ENCODE measurements around the gene PMS1.

The PMS1 gene

GRCh38 chr2:189799030-189799331, 14.7 kb downstream of the PMS1 start:
- Histone ChIP-seq H3K27ac (no peak overlapping the region), H3K36me3 (peaks cover 56 to 97% (median 81%) of the 10 kb centered on the region in 11 experiments)

GRCh38 chr2:189799531-189799930, 15.3 kb downstream of the PMS1 start:
- Histone ChIP-seq H3K4me2 (no peak overlapping the region), H3K27ac (no peak overlapping the region), H3K9me3 (replicated peaks in 1 of 11) (no peaks in the 10 kb centered on the region), H4K20me1 (peaks cover 0 to 11% (median 0%) of the 10 kb centered on the region in 11 experiments; a peak in 7 of 22 replicates), H3K36me3 (peaks cover 56 to 97% (median 81%) of the 10 kb centered on the region in 11 experiments), H3K4me1 (peaks cover 0 to 5% (median 0%) of the 10 kb centered on the region in 10 experiments; a peak in 1 of 20 replicates), H3K27me3 (no peaks in the 10 kb centered on the region), H3K4me3 (no peak overlapping the region), H3K9ac (no peak overlapping the region)
- no peak for TF ChIP-seq Cebpa-rat (IDR thresholded peaks at IDR 0.05)

More at GRCh38 chr2:189799030-189799331, 14.7 kb downstream of the PMS1 start:
- no peaks in the 10 kb centered on the region for H3K27me3 ChIP-seq
- peaks cover 0 to 5% (median 0%) of the 10 kb centered on the region in 10 experiments; a peak in 1 of 20 replicates for H3K4me1 ChIP-seq
- TF ChIP-seq Cebpa-rat (IDR thresholded peaks at IDR 0.05) = no peak
- no peak overlapping the region for H3K4me2 ChIP-seq
- H3K4me3 ChIP-seq = no peak overlapping the region
- H4K20me1 ChIP-seq = peaks cover 0 to 11% (median 0%) of the 10 kb centered on the region in 11 experiments; a peak in 7 of 22 replicates
- no peak overlapping the region for H3K9ac ChIP-seq
- H3K9me3 ChIP-seq (replicated peaks in 1 of 11) = no peaks in the 10 kb centered on the region

- Histone ChIP-seq H3K27ac (no peak overlapping the region), H3K36me3 (peaks cover 46 to 96% (median 66%) of the 10 kb centered on the region in 11 experiments), H4K20me1 (peaks cover 0 to 11% (median 0%) of the 10 kb centered on the region in 11 experiments; a peak in 7 of 22 replicates), H3K4me1 (peaks cover 0 to 5% (median 0%) of the 10 kb centered on the region in 10 experiments; a peak in 1 of 20 replicates), H3K9me3 (replicated peaks in 1 of 11) (no peaks in the 10 kb centered on the region), H3K27me3 (no peaks in the 10 kb centered on the region), H3K4me2 (no peak overlapping the region), H3K4me3 (no peak overlapping the region), H3K9ac (no peak overlapping the region)
- TF ChIP-seq Cebpa-rat (IDR thresholded peaks at IDR 0.05) = no peak
These were observed 18.2 kb downstream of the PMS1 start for GRCh38 chr2:189802396-189802912.

- no peak overlapping the region for H3K4me3 ChIP-seq
- TF ChIP-seq Cebpa-rat (IDR thresholded peaks at IDR 0.05) = no peak
- H3K4me2 ChIP-seq = no peak overlapping the region
- peaks cover 0 to 3% (median 0%) of the 10 kb centered on the region in 10 experiments; a peak in 1 of 20 replicates for H3K4me1 ChIP-seq
- no peaks in the 10 kb centered on the region for H3K9me3 ChIP-seq (replicated peaks in 1 of 11)
- no peaks in the 10 kb centered on the region for H3K27me3 ChIP-seq
- peaks cover 43 to 96% (median 69%) of the 10 kb centered on the region in 11 experiments for H3K36me3 ChIP-seq
- peaks cover 0 to 2% (median 0%) of the 10 kb centered on the region in 11 experiments; a peak in 7 of 22 replicates for H4K20me1 ChIP-seq
- H3K9ac ChIP-seq = no peak overlapping the region
- no peak overlapping the region for H3K27ac ChIP-seq
These were observed 19.2 kb downstream of the PMS1 start for GRCh38 chr2:189803431-189803830.

GRCh38 chr2:189818249-189819038, 34.2 kb downstream of the PMS1 start:
- Histone ChIP-seq H3K36me3 (peaks cover 53 to 88% (median 69%) of the 10 kb centered on the region in 11 experiments), H3K4me3 (no peak overlapping the region), H3K4me1 (no peaks in the 10 kb centered on the region), H3K9ac (no peak overlapping the region), H3K27ac (no peak overlapping the region), H3K4me2 (no peak overlapping the region), H4K20me1 (peaks cover 0 to 3% (median 0%) of the 10 kb centered on the region in 11 experiments; a peak in 1 of 22 replicates), H3K9me3 (replicated peaks in 1 of 11) (peaks cover 0 to 14% (median 0%) of the 10 kb centered on the region in 11 experiments; a peak in 5 of 22 replicates), H3K27me3 (no peaks in the 10 kb centered on the region)
- TF ChIP-seq Cebpa-rat (IDR thresholded peaks at IDR 0.05) = no peak

- Histone ChIP-seq H3K4me2 (no peak overlapping the region), H3K36me3 (peaks cover 46 to 80% (median 63%) of the 10 kb centered on the region in 11 experiments), H3K9ac (no peak overlapping the region), H3K4me1 (no peaks in the 10 kb centered on the region), H3K27me3 (no peaks in the 10 kb centered on the region), H3K4me3 (no peak overlapping the region), H3K9me3 (replicated peaks in 1 of 11) (peaks cover 0 to 14% (median 0%) of the 10 kb centered on the region in 11 experiments; a peak in 5 of 22 replicates), H4K20me1 (peaks cover 0 to 3% (median 0%) of the 10 kb centered on the region in 11 experiments; a peak in 1 of 22 replicates), H3K27ac (no peak overlapping the region)
- TF ChIP-seq Cebpa-rat (IDR thresholded peaks at IDR 0.05) = no peak
These were observed 35.1 kb downstream of the PMS1 start for GRCh38 chr2:189819297-189819704.

GRCh38 chr2:189821953-189822748, 37.9 kb downstream of the PMS1 start:
- Histone ChIP-seq H3K27me3 (no peaks in the 10 kb centered on the region), H3K4me2 (no peak overlapping the region), H3K9me3 (replicated peaks in 1 of 11) (0 out of 22 replicates have a peak, but pooled peaks cover 0 to 3% (median 0%) of the 10 kb centered on the region in 11 experiments), H3K36me3 (peaks cover 35 to 77% (median 56%) of the 10 kb centered on the region in 11 experiments), H3K4me1 (no peaks in the 10 kb centered on the region), H3K9ac (no peak overlapping the region), H4K20me1 (peaks cover 0 to 3% (median 0%) of the 10 kb centered on the region in 11 experiments; a peak in 1 of 22 replicates), H3K4me3 (no peak overlapping the region), H3K27ac (no peak overlapping the region)
- TF ChIP-seq Cebpa-rat (IDR thresholded peaks at IDR 0.05) = no peak

GRCh38 chr2:189824694-189825396, 40.6 kb downstream of the PMS1 start:
- TF ChIP-seq Cebpa-rat (IDR thresholded peaks at IDR 0.05) = no peak
- Histone ChIP-seq H3K4me3 (no peak overlapping the region), H3K9me3 (replicated peaks in 1 of 11) (no peaks in the 10 kb centered on the region), H3K4me1 (no peaks in the 10 kb centered on the region), H3K4me2 (no peak overlapping the region), H4K20me1 (peaks cover 0 to 3% (median 0%) of the 10 kb centered on the region in 11 experiments; a peak in 1 of 22 replicates), H3K36me3 (peaks cover 20 to 75% (median 35%) of the 10 kb centered on the region in 11 experiments), H3K27ac (no peak overlapping the region), H3K9ac (no peak overlapping the region), H3K27me3 (no peaks in the 10 kb centered on the region)
